GM23248 (cell line): ENCODE results near the gene SLC30A10. TPM values are rescaled to one million over a fixed set of nuclear protein-coding genes. Genes with fewer than 3 reads are reported as not detected.

Source experiments
- DNase-seq: peaks from one replicate; pipeline ENCODE4 v3.0.0-alpha.2; 2015
- H2AFZ ChIP-seq: fragments of 200-600 bp; sonication (generic); 2 replicates; pipeline ENCODE4 v1.6.1; 2016; ENCODE audit warnings: antibody characterized with exemption
- H3F3A ChIP-seq: fragments of 200-600 bp; sonication (generic); 2 replicates; pipeline ENCODE4 v1.6.1; 2016; ENCODE audit warnings: mild to moderate bottlenecking, antibody characterized with exemption, mixed run types; ENCODE audit not compliant: insufficient read depth
- H3K27ac ChIP-seq: fragments of 200-600 bp; sonication (generic); 2 replicates; pipeline ENCODE4 v1.5.1; 2016; ENCODE audit warnings: mild to moderate bottlenecking
- H3K27me3 ChIP-seq: fragments of 200-600 bp; sonication (generic); replicated peaks from 2 replicates; pipeline ENCODE4 v1.6.1; 2016; ENCODE audit warnings: mild to moderate bottlenecking; ENCODE audit not compliant: insufficient read depth
- H3K36me3 ChIP-seq: fragments of 200-600 bp; sonication (generic); 2 replicates; pipeline ENCODE4 v1.6.1; 2016; ENCODE audit warnings: low read depth, mild to moderate bottlenecking
- H3K4me1 ChIP-seq: fragments of 200-600 bp; sonication (generic); 2 replicates; pipeline ENCODE4 v1.6.1; 2016; ENCODE audit warnings: mild to moderate bottlenecking; ENCODE audit not compliant: insufficient read depth
- H3K4me2 ChIP-seq: fragments of 200-600 bp; sonication (generic); one replicate; pipeline ENCODE4 v1.6.1; 2016; ENCODE audit warnings: mild to moderate bottlenecking; ENCODE audit not compliant: unreplicated experiment
- H3K4me3 ChIP-seq: fragments of 200-600 bp; sonication (generic); 2 replicates; pipeline ENCODE4 v1.5.1; 2016; ENCODE audit warnings: mild to moderate bottlenecking
- H3K79me2 ChIP-seq: fragments of 200-600 bp; sonication (generic); 2 replicates; pipeline ENCODE4 v1.6.1; 2016; ENCODE audit warnings: mild to moderate bottlenecking; ENCODE audit not compliant: insufficient read depth
- H3K9ac ChIP-seq: fragments of 200-600 bp; sonication (generic); 2 replicates; pipeline ENCODE4 v1.6.1; 2016; ENCODE audit warnings: mild to moderate bottlenecking
- H3K9me2 ChIP-seq: fragments of 200-600 bp; sonication (generic); 2 replicates; pipeline ENCODE4 v1.6.1; 2016; ENCODE audit warnings: mixed run types, mild to moderate bottlenecking, moderate library complexity; ENCODE audit not compliant: insufficient read depth
- H3K9me3 ChIP-seq: fragments of 200-600 bp; sonication (generic); one replicate; pipeline ENCODE4 v1.6.1; 2017; ENCODE audit warnings: low read depth
- H4K20me1 ChIP-seq: fragments of 200-600 bp; sonication (generic); 2 replicates; pipeline ENCODE4 v1.6.0; 2016; ENCODE audit not compliant: insufficient read depth
- EZH2 ChIP-seq: fragments of 200-600 bp; sonication (generic); IDR thresholded peaks from 2 replicates; pipeline ENCODE4 v1.6.1; 2018; ENCODE audit warnings: antibody characterized with exemption, mild to moderate bottlenecking; ENCODE audit not compliant: insufficient read depth, poor library complexity, severe bottlenecking
- EZH2phosphoT487 ChIP-seq: fragments of 200-600 bp; sonication (generic); IDR thresholded peaks from 2 replicates; pipeline ENCODE4 v1.6.1; 2018; ENCODE audit warnings: antibody characterized with exemption, moderate library complexity, mild to moderate bottlenecking, low read depth; ENCODE audit not compliant: insufficient read depth
- whole genome bisulfite sequencing, 2 experiments: methylation state at CpG; one replicate each; pipeline ENCODE4 v1.1.6; 2015 to 2017; ENCODE audit warnings: low lambda C conversion rate in 2 of 2, low coverage in 1 of 2; ENCODE audit errors: missing lambda C conversion rate in 2 of 2; 5-methylcytosine and 5-hydroxymethylcytosine counted together
- in situ Hi-C: fragments of 300-500 bp; cut with MboI; formaldehyde crosslinking; loops from 2 replicates; pipeline ENCODE4 v1.15.0; 2020
- polyA plus RNA-seq: library from polyadenylated mRNA; unstranded; fragments of >200 nt; fragmentation: Nextera tagmentation; extraction: Ambion mirVana; gene quantifications from 2 replicates; pipeline ENCODE4 v1.2.1, GENCODE V29; 2016
- total RNA-seq: library from RNA; depleted of rRNA; stranded (reverse); fragments of >200 nt; shearing (Covaris generic); gene quantifications from 2 replicates; pipeline ENCODE4 v1.2.3, GENCODE V29; 2014

Gene SLC30A10
- total and polyA plus RNA-seq, 2 experiments from 2014 or later = not detected

- Histone ChIP-seq H3F3A (no peaks in the 10 kb centered on the region), H3K9me3 (no peaks in the 10 kb centered on the region), H3K27me3 (peaks cover 22% of the 10 kb centered on the region), H3K4me2 (no peak overlapping the region), H3K4me1 (no peaks in the 10 kb centered on the region), H2AFZ (no peak overlapping the region), H3K79me2 (no peaks in the 10 kb centered on the region), H3K27ac (no peak overlapping the region), H3K9me2 (no peaks in the 10 kb centered on the region), H3K36me3 (no peaks in the 10 kb centered on the region), H3K9ac (no peak overlapping the region), H4K20me1 (no peaks in the 10 kb centered on the region), H3K4me3 (no peak overlapping the region)
- TF ChIP-seq EZH2 (no peak), EZH2phosphoT487 (no peak)
- no peak for DNase-seq
- WGBS, 2 experiments = 65% methylated on average over 4 of the region's 4 CpGs
- in situ Hi-C loops = no loop called here
Measured at GRCh38 chr1:219924342-219924741, 4.0 kb downstream of the SLC30A10 start.

- WGBS, 2 experiments = 67 to 72% methylated on average over 10 of the region's 10 CpGs
- no peak overlapping the region for H3K27ac ChIP-seq
Measured at GRCh38 chr1:219917851-219918466, 10.4 kb downstream of the SLC30A10 start.

GRCh38 chr1:219917281-219917680 lies 11.1 kb downstream of the SLC30A10 start:
- Histone ChIP-seq H2AFZ (no peak overlapping the region), H3F3A (no peaks in the 10 kb centered on the region), H3K9me3 (no peaks in the 10 kb centered on the region), H3K36me3 (no peaks in the 10 kb centered on the region), H3K4me1 (no peaks in the 10 kb centered on the region), H3K27me3 (0 out of 2 replicates have a peak, but pooled peaks cover 4% of the 10 kb centered on the region), H3K27ac (no peak overlapping the region), H3K9ac (no peak overlapping the region), H4K20me1 (no peaks in the 10 kb centered on the region), H3K79me2 (no peaks in the 10 kb centered on the region), H3K9me2 (no peaks in the 10 kb centered on the region), H3K4me3 (no peak overlapping the region), H3K4me2 (no peak overlapping the region)
- no peak for DNase-seq
- WGBS, 2 experiments = 85 to 95% methylated on average over 1 of the region's 1 CpG
- TF ChIP-seq EZH2 (no peak), EZH2phosphoT487 (no peak)
- in situ Hi-C loops = no loop called here

More at GRCh38 chr1:219917851-219918466, 10.4 kb downstream of the SLC30A10 start:
- Histone ChIP-seq H3K27me3 (0 out of 2 replicates have a peak, but pooled peaks cover 7% of the 10 kb centered on the region), H3F3A (no peaks in the 10 kb centered on the region), H3K79me2 (no peaks in the 10 kb centered on the region), H3K36me3 (no peaks in the 10 kb centered on the region), H3K4me2 (no peak overlapping the region), H3K9me2 (no peaks in the 10 kb centered on the region), H4K20me1 (no peaks in the 10 kb centered on the region), H3K9me3 (no peaks in the 10 kb centered on the region), H3K4me1 (no peaks in the 10 kb centered on the region), H3K4me3 (no peak overlapping the region), H2AFZ (no peak overlapping the region), H3K9ac (no peak overlapping the region)
- in situ Hi-C loops = no loop called here
- no peak for TF ChIP-seq EZH2
- TF ChIP-seq EZH2phosphoT487 = no peak
- DNase-seq = peak; percentile 34

- 58 to 69% methylated on average over 1 of the region's 1 CpG for WGBS, 2 experiments
Measured at GRCh38 chr1:219916257-219916656, 12.1 kb downstream of the SLC30A10 start.

More at GRCh38 chr1:219916257-219916656, 12.1 kb downstream of the SLC30A10 start:
- Histone ChIP-seq H4K20me1 (no peaks in the 10 kb centered on the region), H3K9me3 (no peaks in the 10 kb centered on the region), H3K79me2 (no peaks in the 10 kb centered on the region), H3K27me3 (0 out of 2 replicates have a peak, but pooled peaks cover 4% of the 10 kb centered on the region), H3F3A (no peaks in the 10 kb centered on the region), H3K27ac (no peak overlapping the region), H2AFZ (no peak overlapping the region), H3K36me3 (no peaks in the 10 kb centered on the region), H3K4me1 (no peaks in the 10 kb centered on the region), H3K4me3 (no peak overlapping the region), H3K9me2 (no peaks in the 10 kb centered on the region), H3K9ac (no peak overlapping the region), H3K4me2 (no peak overlapping the region)
- TF ChIP-seq EZH2phosphoT487 = no peak
- TF ChIP-seq EZH2 = no peak
- in situ Hi-C loops = no loop called here
- DNase-seq = no peak
